Immature natural killer cell (primary cell): ENCODE results near the gene MED27. TPM values are rescaled to one million over a fixed set of nuclear protein-coding genes. Genes with fewer than 3 reads are reported as not detected.

ENCODE experiments used
- DNase-seq, 3 donors: peaks; one replicate each; pipeline ENCODE4 v3.0.0; 2022; ENCODE audit warnings: mixed read lengths in 1 of 3
- H3K27ac Mint-ChIP-seq, 6 donors: one replicate each; pipeline ENCODE4 v1.8.0; 2020; ENCODE audit warnings: mixed read lengths in 6 of 6, mild to moderate bottlenecking in 5 of 6, inconsistent platforms in 4 of 6, moderate library complexity in 3 of 6
- H3K27me3 Mint-ChIP-seq, 3 donors: one replicate each; pipeline ENCODE4 v1.8.0; 2020 to 2021; ENCODE audit warnings: low read depth in 3 of 3, mild to moderate bottlenecking in 3 of 3, mixed read lengths in 3 of 3, moderate library complexity in 3 of 3, inconsistent platforms in 1 of 3
- H3K36me3 Mint-ChIP-seq, 3 donors: one replicate each; pipeline ENCODE4 v1.8.0; 2020; ENCODE audit warnings: mixed read lengths in 3 of 3, inconsistent platforms in 2 of 3, mild to moderate bottlenecking in 2 of 3
- H3K4me1 Mint-ChIP-seq, 2 donors: one replicate each; pipeline ENCODE4 v1.8.0; 2020; ENCODE audit warnings: inconsistent platforms in 2 of 2, mild to moderate bottlenecking in 2 of 2, mixed read lengths in 2 of 2, moderate library complexity in 1 of 2
- H3K4me3 Mint-ChIP-seq, 5 donors: one replicate each; pipeline ENCODE4 v1.8.0; 2020; ENCODE audit warnings: mild to moderate bottlenecking in 5 of 5, mixed read lengths in 5 of 5, inconsistent platforms in 3 of 5, moderate library complexity in 3 of 5
- H3K9me3 Mint-ChIP-seq, 6 donors: one replicate each; pipeline ENCODE4 v1.8.0; 2020; ENCODE audit warnings: mild to moderate bottlenecking in 6 of 6, mixed read lengths in 6 of 6, inconsistent platforms in 4 of 6, moderate library complexity in 3 of 6
- polyA plus RNA-seq, 3 donors: library from polyadenylated mRNA; unstranded; fragments of 300-500 nt; fragmentation: Illumina TruSeq; gene quantifications; one replicate each; pipeline ENCODE4 v1.2.3, GENCODE V29; 2021

MED27 gene
- polyA plus RNA-seq, 3 donors from 2014 or later, result 46.3 to 90.1 (median 53.7) TPM

DNA sequence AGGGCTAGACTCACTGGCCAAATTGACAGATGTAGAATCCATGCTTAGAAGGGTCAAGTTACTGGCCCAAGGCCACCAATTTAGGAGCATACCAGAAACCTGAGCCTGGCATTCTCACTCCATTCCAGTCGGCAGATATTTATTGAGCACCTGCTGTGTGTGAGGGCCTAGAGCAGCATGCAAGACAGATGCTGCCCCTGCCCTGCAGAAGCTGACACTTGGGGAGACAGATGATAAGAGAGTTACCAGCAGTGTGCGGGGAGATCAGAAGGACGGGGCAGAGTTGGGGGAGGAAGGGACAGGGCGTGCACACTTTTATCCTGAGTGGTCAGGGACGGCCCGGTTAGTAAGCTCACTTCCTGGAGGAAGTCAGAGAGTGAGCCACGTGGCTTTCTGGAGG lies 228.3 kb downstream of the MED27 start:
- no peaks in the 10 kb centered on the region for H3K4me1 Mint-ChIP-seq
- no peak overlapping the region for H3K27ac Mint-ChIP-seq
- no peaks in the 10 kb centered on the region for H3K36me3 Mint-ChIP-seq
- DNase-seq, result no peak
- H3K4me3 Mint-ChIP-seq, result no peak overlapping the region
- peaks cover 0 to 3% (median 0%) of the 10 kb centered on the region in 3 donors for H3K27me3 Mint-ChIP-seq
- no peaks in the 10 kb centered on the region for H3K9me3 Mint-ChIP-seq

DNA sequence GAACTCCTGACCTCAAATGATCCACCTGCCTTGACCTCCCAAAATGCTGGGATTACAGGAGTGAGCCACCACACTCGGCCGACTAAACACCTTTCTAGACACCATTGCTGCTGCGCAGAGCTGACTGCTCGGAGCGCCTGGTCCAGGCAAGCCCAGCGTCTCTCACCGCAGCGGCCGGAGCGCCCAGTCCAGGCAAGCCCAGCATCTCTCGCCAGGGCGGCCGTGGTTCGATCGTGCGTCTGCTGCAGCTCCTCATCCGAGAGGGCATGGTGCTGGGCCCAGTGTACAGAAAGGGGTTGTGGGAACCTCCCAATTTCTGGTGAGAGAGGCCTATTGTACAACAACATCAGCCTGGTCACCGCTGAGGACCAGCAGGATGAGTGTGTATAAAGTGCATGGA lies 230.3 kb downstream of the MED27 start:
- H3K27me3 Mint-ChIP-seq, result peaks cover 0 to 3% (median 0%) of the 10 kb centered on the region in 3 donors

DNA sequence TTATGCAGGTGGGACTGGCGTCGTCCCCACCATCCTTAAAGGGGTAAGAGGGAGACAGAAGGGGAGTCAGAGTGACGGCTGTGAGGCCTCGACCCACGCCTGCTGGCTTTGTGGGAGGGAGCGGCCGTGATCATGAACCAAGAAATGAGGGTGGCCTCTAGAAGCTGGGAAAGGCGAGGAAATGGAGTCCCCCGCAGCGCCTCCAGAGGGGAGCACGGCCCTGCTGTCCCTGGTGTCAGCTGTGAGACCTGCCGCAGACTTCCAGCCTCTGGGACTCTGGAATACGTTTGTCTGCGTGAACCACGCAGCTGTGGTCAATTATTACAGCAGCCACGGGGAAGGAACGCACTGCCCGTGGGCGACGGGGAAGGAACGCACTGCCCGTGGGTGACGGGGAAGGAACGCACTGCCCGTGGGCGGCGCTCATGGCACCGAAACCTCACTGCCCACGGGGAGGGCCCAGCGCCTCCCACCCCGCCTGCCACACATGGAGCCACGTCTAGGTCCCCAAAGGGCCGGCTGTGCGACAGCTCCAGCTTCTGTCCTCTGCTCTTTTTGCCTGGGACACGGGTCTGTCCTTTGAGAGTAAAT lies 231.0 kb downstream of the MED27 start:
- peaks cover 0 to 3% (median 0%) of the 10 kb centered on the region in 3 donors for H3K27me3 Mint-ChIP-seq
- no peaks in the 10 kb centered on the region for H3K4me1 Mint-ChIP-seq

More for the DNA sequence above, 230.3 kb downstream of the MED27 start:
- Mint-ChIP-seq H3K4me1 (no peaks in the 10 kb centered on the region), H3K27ac (no peak overlapping the region), H3K4me3 (no peak overlapping the region), H3K9me3 (no peaks in the 10 kb centered on the region), H3K36me3 (no peaks in the 10 kb centered on the region)
- no peak for DNase-seq

DNA sequence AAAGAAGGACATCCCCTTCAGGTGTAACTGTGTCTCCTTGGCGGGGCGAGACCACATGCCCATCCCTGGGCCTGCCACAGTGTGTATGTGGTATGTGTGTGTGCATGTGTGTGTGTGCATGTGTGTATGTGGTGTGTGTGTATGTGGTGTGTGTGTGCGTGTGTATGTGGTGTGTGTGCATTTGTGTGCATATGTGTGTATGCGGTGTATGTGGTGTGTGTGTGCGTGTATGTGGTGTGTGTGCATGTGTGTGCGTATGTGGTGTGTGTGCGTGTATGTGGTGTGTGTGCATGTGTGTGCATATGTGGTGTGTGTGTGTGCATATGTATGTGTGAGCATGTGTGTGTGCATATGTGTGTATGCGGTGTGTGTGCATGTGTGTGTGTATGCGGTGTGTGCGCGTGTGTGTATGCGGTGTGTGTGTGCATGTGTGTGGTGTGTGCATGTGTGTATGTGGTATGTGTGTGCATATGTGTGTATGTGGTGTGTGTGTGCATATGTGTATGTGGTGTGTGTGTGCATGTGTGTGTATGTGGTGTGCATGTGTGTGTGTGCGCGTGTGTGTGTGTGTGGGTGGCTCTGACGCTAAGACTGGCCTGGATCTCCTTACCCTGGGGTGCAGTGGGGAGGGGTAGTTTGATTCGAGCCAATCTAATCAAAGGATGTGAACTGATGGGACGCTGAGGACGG lies 231.9 kb downstream of the MED27 start:
- DNase-seq, result no peak
- no peaks in the 10 kb centered on the region for H3K36me3 Mint-ChIP-seq
- no peak overlapping the region for H3K4me3 Mint-ChIP-seq
- H3K9me3 Mint-ChIP-seq, result no peaks in the 10 kb centered on the region
- H3K27ac Mint-ChIP-seq, result no peak overlapping the region
- H3K27me3 Mint-ChIP-seq, result peaks cover 0 to 1% (median 0%) of the 10 kb centered on the region in 3 donors
- H3K4me1 Mint-ChIP-seq, result no peaks in the 10 kb centered on the region

More for the DNA sequence above, 231.0 kb downstream of the MED27 start:
- H3K9me3 Mint-ChIP-seq, result no peaks in the 10 kb centered on the region
- no peak overlapping the region for H3K27ac Mint-ChIP-seq
- no peaks in the 10 kb centered on the region for H3K36me3 Mint-ChIP-seq
- DNase-seq, result no peak
- H3K4me3 Mint-ChIP-seq, result no peak overlapping the region

DNA sequence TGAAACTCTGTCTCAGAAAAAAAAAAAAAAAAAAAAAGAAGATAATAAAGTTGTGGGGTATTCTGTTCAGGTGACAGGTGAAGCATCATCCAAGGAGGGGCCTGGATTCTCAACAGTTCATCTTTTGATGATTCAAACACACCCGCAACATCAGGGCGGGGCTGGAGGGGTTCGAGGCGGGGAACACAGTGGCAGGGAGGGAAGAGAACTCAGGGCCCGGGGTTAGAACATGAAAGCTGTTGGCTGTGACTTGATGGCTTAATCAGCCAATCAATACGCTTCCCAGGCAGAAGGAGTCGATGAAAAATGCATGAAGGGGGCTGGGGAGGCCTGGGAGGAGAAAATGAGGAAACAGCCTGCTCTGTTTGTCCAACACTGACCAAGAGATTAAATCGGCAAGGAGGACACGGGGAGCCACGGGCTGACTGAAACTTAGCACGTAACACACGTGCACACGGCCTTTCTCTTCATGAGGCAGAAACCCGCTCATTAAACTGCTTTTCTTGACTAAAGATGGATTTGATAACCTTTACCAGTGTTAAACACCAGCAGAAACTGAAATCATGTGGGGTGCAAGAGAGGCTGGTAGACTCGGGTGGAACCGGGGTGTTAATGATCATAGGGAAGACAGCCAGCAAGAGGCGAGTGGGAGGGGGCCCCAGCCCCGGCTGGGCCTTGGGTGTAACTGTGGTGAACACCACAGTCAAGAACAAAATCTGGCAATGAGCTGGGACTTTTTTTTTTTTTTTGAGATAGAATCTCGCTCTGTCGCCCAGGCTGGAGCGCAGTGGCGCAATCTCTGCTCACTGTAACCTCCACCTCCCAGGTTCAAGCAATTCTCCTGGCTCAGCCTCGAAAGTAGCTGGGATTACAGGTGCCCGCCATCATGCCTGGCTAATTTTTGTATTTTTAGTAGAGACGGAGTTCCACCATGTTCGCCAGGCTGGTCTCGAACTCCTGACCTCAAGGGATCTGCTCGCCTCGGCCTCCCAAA lies 234.1 kb downstream of the MED27 start:
- Mint-ChIP-seq H3K27me3 (peaks cover 0 to 3% (median 0%) of the 10 kb centered on the region in 3 donors), H3K36me3 (no peaks in the 10 kb centered on the region), H3K9me3 (no peaks in the 10 kb centered on the region), H3K4me1 (no peaks in the 10 kb centered on the region), H3K27ac (no peak overlapping the region), H3K4me3 (no peak overlapping the region)
- DNase-seq, result no peak

DNA sequence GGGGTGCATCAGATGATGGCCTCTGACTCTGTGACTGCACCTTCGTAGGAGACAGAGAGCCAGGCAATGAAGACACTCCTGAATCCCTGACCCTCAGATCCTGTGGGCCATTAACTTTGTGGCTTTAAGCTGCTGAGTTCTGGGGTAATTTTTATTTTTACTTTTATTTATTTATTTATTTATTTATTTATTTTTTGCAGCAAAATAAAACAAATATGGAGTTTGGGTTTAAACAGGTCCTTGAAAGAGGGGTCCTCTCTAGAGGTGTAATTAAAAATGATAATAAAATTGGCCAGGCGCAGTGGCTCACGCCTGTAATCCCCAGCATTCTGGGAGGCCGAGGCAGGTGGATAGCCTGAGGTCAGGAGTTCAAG lies 234.9 kb downstream of the MED27 start:
- H3K4me3 Mint-ChIP-seq, result no peak overlapping the region
- no peak for DNase-seq
- H3K27me3 Mint-ChIP-seq, result peaks cover 0 to 3% (median 0%) of the 10 kb centered on the region in 3 donors
- no peaks in the 10 kb centered on the region for H3K36me3 Mint-ChIP-seq
- H3K27ac Mint-ChIP-seq, result no peak overlapping the region
- no peaks in the 10 kb centered on the region for H3K9me3 Mint-ChIP-seq
- no peaks in the 10 kb centered on the region for H3K4me1 Mint-ChIP-seq

DNA sequence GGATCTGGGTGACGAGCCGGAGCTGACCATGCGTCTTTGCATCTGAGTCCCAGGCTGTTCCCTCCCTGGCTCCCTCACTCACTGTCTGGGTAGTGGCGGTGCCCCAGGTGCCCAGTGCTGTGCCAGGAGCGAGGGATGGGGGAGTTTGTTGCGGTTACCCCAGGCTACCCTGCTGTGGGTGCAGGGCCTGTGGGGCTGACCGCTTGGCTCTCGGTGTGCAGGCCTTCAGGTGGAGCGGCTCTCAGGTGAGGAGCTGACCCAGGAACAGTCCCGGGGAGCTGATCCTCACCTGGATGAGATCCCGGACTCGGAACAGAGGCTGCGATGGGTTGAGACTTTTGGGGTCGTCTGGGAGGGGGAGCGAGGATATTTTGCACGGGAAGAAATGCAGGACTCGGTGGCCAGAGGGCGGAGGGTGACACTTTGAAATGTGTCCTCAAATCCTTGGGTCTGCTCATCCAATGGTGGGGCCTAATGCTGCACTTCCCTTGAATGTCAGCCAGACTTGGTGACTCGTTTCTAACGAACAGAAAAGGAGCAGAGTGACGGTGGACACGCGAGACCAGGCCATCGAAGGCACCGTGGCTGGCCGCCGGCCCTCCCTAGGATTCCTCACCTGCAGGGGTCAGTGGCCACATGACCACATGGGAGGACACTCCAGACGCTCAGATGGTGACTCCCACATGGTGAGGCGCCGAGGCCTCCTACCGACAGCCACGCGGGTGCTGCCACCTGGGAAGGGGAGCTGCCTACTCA lies 235.5 kb downstream of the MED27 start:
- Mint-ChIP-seq H3K4me1 (no peaks in the 10 kb centered on the region), H3K36me3 (no peaks in the 10 kb centered on the region), H3K4me3 (no peak overlapping the region), H3K27ac (no peak overlapping the region), H3K27me3 (peaks cover 0 to 3% (median 0%) of the 10 kb centered on the region in 3 donors), H3K9me3 (no peaks in the 10 kb centered on the region)
- no peak for DNase-seq

DNA sequence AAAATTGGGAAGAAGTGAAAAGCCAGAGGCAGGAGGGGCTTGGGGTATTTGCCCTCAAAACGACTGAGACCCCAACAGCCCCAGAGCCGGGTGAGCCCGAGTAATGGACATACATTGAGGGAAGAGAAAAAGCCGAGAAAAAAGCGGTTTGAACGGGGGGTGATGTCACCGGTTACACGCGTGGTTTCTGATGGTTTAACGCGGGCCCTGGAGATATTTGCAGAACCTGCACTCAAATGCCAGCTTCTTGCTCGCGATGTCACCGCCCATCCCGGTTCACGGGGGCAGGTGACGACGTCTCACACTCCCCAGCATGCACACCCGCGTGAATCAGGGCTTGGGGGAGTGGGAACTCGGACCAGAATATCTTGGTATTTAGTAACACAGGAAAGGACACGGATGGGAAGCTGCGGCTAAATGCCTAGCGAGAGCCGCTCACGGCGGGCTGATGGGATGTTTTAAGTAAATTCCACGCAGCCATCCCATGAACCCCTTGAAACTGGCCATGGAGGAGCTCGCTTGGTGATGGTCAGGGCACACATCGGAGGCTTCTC lies 237.8 kb downstream of the MED27 start:
- Mint-ChIP-seq H3K36me3 (no peaks in the 10 kb centered on the region), H3K4me1 (no peaks in the 10 kb centered on the region), H3K9me3 (no peaks in the 10 kb centered on the region), H3K27ac (no peak overlapping the region), H3K4me3 (no peak overlapping the region), H3K27me3 (peaks cover 0 to 2% (median 0%) of the 10 kb centered on the region in 3 donors)
- no peak for DNase-seq

DNA sequence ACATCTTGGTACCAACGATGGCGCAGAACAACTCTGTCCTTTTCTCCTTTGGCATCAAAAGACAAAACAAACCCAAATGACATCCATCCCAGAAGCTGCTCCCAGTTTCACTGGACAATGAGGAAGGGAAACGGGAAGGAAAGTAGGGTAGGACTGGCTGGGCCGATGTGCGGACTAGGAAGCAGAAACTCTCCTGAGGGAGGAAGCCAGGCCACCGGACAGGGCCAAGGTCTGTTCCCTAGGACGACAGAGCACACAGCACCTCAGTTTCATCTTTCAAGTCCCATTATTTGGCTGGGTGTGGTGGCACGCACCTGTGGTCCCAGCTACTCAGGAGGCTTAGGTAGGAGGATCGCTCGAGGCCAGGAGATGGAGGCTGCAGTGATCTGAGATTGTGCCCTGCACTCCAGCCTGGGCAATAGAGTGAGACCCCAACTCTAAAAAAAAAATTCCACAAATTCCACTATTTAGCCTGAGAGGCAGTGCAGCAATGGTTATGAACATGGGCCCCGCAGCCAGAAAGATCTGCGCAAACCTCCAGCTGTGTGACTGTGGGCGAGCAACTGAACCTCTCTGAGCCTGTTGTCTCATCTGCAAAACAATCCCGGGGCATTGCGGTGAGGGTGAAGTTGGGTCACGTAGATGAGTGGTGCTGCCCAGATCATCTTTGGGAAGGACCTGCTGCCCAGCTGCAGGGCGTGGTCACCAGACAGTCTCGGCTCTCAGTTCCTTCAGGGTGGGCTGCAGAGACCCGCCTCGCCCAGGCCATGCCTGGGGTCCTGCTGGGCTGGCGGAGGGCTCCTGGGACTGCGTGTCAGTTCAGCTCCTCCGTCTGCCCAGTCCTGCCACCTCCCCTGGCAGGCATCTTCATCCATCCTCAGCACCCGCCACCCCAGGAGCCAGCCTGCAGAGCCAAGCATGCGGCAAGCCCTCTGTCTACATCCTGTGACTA lies 238.6 kb downstream of the MED27 start:
- H3K27ac Mint-ChIP-seq, result peak overlapping the region in 2 of 6 donors; percentile 97
- no peak for DNase-seq
- peaks cover 0 to 2% (median 1%) of the 10 kb centered on the region in 3 donors for H3K27me3 Mint-ChIP-seq
- no peaks in the 10 kb centered on the region for H3K4me1 Mint-ChIP-seq
- no peaks in the 10 kb centered on the region for H3K36me3 Mint-ChIP-seq
- H3K4me3 Mint-ChIP-seq, result no peak overlapping the region
- H3K9me3 Mint-ChIP-seq, result no peaks in the 10 kb centered on the region

DNA sequence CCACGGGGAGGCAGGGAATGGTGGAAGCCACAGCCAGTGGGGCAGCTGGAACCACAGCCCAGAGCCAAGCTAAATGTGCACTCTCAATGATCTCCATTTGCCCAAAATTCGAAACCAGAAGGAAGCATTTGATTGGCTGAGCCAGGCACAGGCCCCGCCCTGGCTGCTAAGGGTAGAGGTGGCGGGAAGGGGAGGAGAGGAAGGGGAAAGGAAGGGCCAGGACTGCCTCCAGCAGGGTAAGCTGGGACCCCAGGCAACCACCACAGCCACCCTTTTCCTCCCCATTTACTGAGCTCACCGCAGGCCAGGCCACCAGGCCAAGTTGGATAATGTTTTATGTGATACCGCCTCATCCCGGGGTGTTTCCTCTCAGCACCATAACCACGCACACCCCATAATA lies 239.4 kb downstream of the MED27 start:
- Mint-ChIP-seq H3K9me3 (peaks cover 0 to 2% (median 0%) of the 10 kb centered on the region in 6 donors), H3K4me1 (no peaks in the 10 kb centered on the region), H3K27ac (peak overlapping the region in 3 of 6 donors; percentile 5 to 97 (median 97)), H3K36me3 (no peaks in the 10 kb centered on the region), H3K27me3 (peaks cover 0 to 3% (median 2%) of the 10 kb centered on the region in 3 donors), H3K4me3 (peak overlapping the region in 1 of 5 donors; percentile 77)
- DNase-seq, result peak in 1 of 3 donors; percentile 40

DNA sequence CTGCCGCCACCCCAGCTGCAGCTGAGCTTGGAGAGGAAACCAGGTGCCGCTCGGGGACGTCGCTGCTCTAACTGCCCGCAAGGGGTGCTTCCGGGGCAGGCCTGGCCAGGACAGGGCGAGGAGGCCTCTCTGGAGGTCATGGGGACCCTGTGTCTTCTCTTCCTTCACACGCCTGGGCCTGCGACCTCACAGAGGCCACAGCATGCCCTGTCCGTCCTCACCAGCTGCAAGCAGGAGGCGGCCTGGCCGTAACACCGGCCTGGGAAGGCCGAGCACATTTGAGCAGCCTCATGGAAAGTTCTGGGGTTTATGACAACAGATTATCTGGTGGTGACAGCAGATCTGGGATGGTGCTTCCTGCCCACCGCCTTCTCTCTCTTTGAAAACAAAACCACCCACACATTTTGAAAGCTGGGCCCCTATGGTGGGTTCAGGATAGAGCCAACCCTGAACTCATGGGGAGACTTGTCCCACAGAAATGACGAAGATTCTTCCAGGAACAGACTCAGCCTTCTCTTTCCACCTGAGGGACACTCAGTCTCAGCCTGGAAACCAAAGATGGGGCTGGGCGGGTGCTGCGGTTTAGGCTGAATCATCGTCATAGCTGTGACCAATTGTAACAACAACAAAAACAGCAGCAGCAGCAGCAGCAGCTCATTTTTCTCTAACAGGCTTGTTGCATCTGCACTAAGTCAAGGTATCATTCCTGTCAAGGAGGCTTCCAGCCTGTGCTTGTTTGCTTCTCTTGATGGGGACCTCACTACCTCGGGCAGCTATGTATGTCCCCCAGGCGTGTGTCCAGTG lies 240.2 kb downstream of the MED27 start:
- Mint-ChIP-seq H3K9me3 (peaks cover 0 to 2% (median under 1%) of the 10 kb centered on the region in 6 donors), H3K4me3 (peak overlapping the region in 1 of 5 donors; percentile 77)

More for the DNA sequence above, 240.2 kb downstream of the MED27 start:
- no peaks in the 10 kb centered on the region for H3K36me3 Mint-ChIP-seq
- peak overlapping the region in 3 of 6 donors; percentile 5 to 97 (median 97) for H3K27ac Mint-ChIP-seq
- DNase-seq, result peak in 1 of 3 donors; percentile 72
- H3K4me1 Mint-ChIP-seq, result no peaks in the 10 kb centered on the region
- peaks cover 0 to 3% (median 2%) of the 10 kb centered on the region in 3 donors for H3K27me3 Mint-ChIP-seq
